ENCODE results near the gene AHNAK.

Gene AHNAK

DNA sequence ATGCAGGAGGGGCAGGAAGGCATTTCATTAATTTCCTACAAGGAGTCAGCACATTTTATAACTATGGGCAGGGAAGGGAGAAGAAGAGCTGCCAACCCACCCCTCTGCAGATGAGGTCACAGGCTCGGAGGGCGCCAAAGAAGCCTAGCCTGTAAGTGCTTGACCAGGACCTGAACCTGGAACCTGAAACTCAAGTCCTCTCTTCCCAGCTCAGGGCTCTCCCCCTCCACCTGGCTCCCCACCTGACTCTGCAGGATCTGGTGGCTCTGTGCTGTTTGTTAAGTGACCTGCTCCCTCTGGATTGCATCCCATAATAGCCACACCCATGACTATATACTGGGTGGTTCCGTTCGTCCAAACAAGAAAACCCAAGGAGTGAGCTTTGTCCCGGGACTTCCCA, 100.5 kb downstream of the AHNAK start:
- H3K36me3 ChIP-seq, result no peaks in the 10 kb centered on the region
- TF ChIP-seq, protein P1, sequence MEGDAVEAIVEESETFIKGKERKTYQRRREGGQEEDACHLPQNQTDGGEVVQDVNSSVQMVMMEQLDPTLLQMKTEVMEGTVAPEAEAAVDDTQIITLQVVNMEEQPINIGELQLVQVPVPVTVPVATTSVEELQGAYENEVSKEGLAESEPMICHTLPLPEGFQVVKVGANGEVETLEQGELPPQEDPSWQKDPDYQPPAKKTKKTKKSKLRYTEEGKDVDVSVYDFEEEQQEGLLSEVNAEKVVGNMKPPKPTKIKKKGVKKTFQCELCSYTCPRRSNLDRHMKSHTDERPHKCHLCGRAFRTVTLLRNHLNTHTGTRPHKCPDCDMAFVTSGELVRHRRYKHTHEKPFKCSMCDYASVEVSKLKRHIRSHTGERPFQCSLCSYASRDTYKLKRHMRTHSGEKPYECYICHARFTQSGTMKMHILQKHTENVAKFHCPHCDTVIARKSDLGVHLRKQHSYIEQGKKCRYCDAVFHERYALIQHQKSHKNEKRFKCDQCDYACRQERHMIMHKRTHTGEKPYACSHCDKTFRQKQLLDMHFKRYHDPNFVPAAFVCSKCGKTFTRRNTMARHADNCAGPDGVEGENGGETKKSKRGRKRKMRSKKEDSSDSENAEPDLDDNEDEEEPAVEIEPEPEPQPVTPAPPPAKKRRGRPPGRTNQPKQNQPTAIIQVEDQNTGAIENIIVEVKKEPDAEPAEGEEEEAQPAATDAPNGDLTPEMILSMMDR (IDR thresholded peaks at IDR 0.05), result no peak
- peaks cover 0 to 33% (median 27%) of the 10 kb centered on the region in 4 donors for H3K4me1 ChIP-seq
- intact Hi-C loops (cut with DNase I; ENCODE audit: low total_unique reads), result no loop called here
- H3K9me3 ChIP-seq, result no peaks in the 10 kb centered on the region
- H3K27ac ChIP-seq, result peak overlapping the region; percentile 83 to 84
- H3K27me3 ChIP-seq, result no peaks in the 10 kb centered on the region
- no peak overlapping the region for H3K4me3 ChIP-seq
- no peak for DNase-seq

DNA sequence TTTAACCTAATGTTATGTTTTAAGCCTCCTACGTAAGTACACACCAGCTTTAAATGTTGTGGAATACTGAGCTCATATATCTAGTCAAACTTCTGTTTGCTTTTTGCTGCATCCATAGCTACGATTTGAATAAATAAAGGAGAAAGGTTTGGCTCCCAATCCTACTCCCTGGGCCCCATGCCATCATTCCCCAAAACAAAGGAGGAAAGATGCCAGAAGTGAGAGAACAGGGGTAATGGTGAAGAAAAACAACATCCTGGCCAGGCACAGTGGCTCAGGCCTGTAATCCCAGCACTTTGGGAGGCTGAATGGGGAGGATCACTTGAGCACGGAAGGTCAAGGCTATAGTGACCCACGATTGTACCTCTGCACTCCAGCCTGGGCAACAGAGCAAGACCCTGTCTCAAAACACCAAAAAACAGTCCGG, 101.3 kb downstream of the AHNAK start:
- intact Hi-C loops (cut with DNase I; ENCODE audit: low total_unique reads), result no loop called here
- no peak for DNase-seq

DNA sequence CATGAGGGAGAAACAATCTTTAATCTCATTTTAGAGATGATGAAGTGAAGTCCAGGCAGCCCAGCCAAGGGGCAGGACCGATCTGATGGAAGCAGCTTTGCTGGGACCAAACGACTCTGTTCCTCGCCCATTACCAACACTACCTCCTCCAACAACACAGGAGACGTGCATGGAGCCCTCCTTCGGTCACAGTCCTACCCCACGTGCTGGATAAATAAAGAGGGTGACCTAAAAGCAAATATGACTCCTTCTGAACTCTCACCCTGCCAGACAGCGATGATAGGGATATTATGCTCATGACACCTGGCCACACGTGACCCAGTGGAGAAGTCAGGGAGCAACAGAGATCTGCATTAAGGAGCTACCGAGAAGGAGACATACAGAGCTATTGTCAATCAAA, 101.8 kb downstream of the AHNAK start:
- Histone ChIP-seq H3K4me1 (peaks cover 2 to 46% (median 37%) of the 10 kb centered on the region in 4 donors), H3K27me3 (no peaks in the 10 kb centered on the region), H3K36me3 (no peaks in the 10 kb centered on the region), H3K27ac (peak overlapping the region; percentile 83 to 84), H3K4me3 (peak overlapping the region; percentile 45 to 54), H3K9me3 (no peaks in the 10 kb centered on the region)
- DNase-seq, result no peak
- TF ChIP-seq, protein P1 (IDR thresholded peaks at IDR 0.05), result no peak
- intact Hi-C loops (cut with DNase I; ENCODE audit: low total_unique reads), result no loop called here

More for the DNA sequence above, 101.3 kb downstream of the AHNAK start:
- peak overlapping the region; percentile 83 to 84 for H3K27ac ChIP-seq
- H3K36me3 ChIP-seq, result no peaks in the 10 kb centered on the region
- no peak overlapping the region for H3K4me3 ChIP-seq
- no peaks in the 10 kb centered on the region for H3K9me3 ChIP-seq
- peaks cover 0 to 41% (median 34%) of the 10 kb centered on the region in 4 donors for H3K4me1 ChIP-seq
- H3K27me3 ChIP-seq, result no peaks in the 10 kb centered on the region
- TF ChIP-seq, protein P1 (IDR thresholded peaks at IDR 0.05), result no peak

DNA sequence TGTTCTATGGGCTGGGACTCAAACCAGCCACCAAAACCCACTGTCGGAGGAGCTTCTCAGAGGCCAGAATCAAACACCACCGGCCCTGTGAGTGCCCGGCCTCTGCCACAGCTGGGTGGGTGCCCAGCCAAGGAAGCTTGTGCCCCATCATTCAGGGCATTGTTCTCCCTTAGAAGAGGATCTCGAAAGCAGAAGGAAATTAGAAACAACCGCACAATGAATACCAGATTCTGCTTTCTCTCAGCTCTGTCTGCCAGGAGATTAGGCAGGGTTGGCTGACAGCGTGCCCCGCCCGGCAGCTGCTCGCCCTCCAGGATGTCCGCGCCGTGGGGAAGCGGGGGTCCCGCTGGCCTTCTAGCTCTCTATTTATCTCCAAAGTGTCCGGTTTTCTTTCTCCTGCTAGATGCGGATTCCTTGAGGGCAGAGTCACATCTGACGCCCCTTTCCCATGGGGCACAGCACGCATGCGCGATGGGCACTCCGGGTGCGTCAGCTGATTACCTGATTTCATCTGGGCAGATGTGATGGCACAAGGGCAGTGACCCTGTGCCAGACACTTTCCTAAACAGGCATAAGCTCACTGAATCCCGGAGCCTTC, 102.3 kb downstream of the AHNAK start:
- peaks cover 4 to 49% (median 39%) of the 10 kb centered on the region in 4 donors for H3K4me1 ChIP-seq
- TF ChIP-seq, protein P1 (IDR thresholded peaks at IDR 0.05), result no peak
- no peaks in the 10 kb centered on the region for H3K9me3 ChIP-seq
- no peaks in the 10 kb centered on the region for H3K36me3 ChIP-seq
- intact Hi-C loops (cut with DNase I; ENCODE audit: low total_unique reads), result no loop called here
- H3K27me3 ChIP-seq, result no peaks in the 10 kb centered on the region
- H3K4me3 ChIP-seq, result peak overlapping the region; percentile 45 to 54
- H3K27ac ChIP-seq, result peak overlapping the region; percentile 83 to 84
- DNase-seq, result peak; percentile 71 to 88

DNA sequence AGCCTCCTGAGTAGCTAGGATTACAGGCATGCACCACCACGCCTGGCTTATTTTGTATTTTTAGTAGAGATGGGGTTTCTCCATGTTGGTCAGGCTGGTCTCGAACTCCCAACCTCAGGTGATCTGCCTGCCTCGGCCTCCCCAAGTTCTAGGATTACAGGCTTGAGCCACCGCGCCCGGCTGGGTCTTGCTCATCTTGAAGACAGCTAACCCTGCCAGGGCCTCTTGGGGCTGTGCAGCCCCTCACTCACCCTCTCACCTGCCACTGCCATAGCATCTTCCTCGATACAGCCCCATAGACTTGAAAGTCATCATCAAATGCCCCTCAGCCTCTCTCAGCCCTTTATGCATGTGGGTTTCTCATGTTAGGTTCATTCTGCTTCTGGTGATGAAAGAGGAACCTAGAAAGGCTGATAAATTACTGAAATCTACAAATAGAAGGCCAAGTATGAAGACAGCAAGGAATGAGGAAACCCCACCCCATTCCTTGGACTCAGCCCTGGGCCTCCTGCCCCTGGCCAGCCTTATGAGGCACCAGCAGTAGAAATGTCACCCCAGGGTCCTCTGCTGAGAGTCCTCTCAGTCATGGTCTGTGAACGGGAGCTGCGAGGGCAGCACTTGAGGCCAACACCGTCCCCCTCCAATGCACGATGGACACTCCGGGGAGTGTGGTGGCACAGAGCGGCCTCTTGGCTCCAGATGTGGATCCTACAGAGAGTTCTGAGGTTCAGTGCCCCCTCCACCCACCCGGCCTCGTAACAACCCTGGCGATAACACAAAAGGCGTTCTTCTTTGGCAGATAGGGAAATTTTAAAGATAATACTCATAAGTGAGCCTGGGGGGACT, 103.0 kb downstream of the AHNAK start:
- TF ChIP-seq, protein P1 (IDR thresholded peaks at IDR 0.05), result no peak
- no peaks in the 10 kb centered on the region for H3K36me3 ChIP-seq
- peak overlapping the region; percentile 83 to 84 for H3K27ac ChIP-seq
- peak overlapping the region; percentile 45 to 54 for H3K4me3 ChIP-seq
- intact Hi-C loops (cut with DNase I; ENCODE audit: low total_unique reads), result no loop called here
- H3K9me3 ChIP-seq, result no peaks in the 10 kb centered on the region
- H3K4me1 ChIP-seq, result peaks cover 4 to 49% (median 39%) of the 10 kb centered on the region in 4 donors
- DNase-seq, result peak; percentile 76 to 82
- no peaks in the 10 kb centered on the region for H3K27me3 ChIP-seq
